SK-N-SH (cell line): ENCODE measurements around the gene UTP18.

Experiments
- CTCF ChIP-seq: fragments of 200-600 bp; sonication (generic); IDR thresholded peaks from 2 replicates; pipeline ENCODE4 v1.6.1; 2017; ENCODE audit warnings: antibody characterized with exemption, mild to moderate bottlenecking, moderate library complexity
- EP300 ChIP-seq, 2 experiments: IDR thresholded peaks; 2 replicates each; pipeline versions ENCODE4 v1.4.0 to v1.6.1; 2012; ENCODE audit warnings: borderline replicate concordance in 1 of 2, low read depth in 1 of 2, low read length in 1 of 2
- EZH2phosphoT487 ChIP-seq: fragments of 200-600 bp; sonication (generic); IDR thresholded peaks from 2 replicates; pipeline ENCODE4 v1.6.1; 2017; ENCODE audit warnings: low read depth, mixed run types, mild to moderate bottlenecking, antibody characterized with exemption, moderate library complexity, borderline replicate concordance
- FOXJ3 ChIP-seq: sonication (generic); formaldehyde crosslinking; IDR thresholded peaks from 2 replicates; pipeline ENCODE4 v1.5.1; 2020; ENCODE audit warnings: mild to moderate bottlenecking, missing genetic modification reagents
- GABPA ChIP-seq: IDR thresholded peaks from 2 replicates; pipeline ENCODE4 v1.4.0; 2012; ENCODE audit warnings: low read depth, mild to moderate bottlenecking
- GATA2 ChIP-seq: sonication (generic); formaldehyde crosslinking; IDR thresholded peaks from 2 replicates; pipeline ENCODE4 v1.5.0; 2020; ENCODE audit warnings: mild to moderate bottlenecking, missing genetic modification reagents
- RAD21 ChIP-seq: IDR thresholded peaks from 2 replicates; pipeline ENCODE4 v1.6.1; 2012; ENCODE audit warnings: mild to moderate bottlenecking, low read length
- RCOR1 ChIP-seq: fragments of 150-350 bp; IDR thresholded peaks from 2 replicates; pipeline ENCODE4 v1.6.1; 2017; ENCODE audit warnings: antibody characterized with exemption, low read length
- USF1 ChIP-seq: IDR thresholded peaks from 2 replicates; pipeline ENCODE4 v1.4.0; 2012; ENCODE audit warnings: low read depth, borderline replicate concordance
- YY1 ChIP-seq: IDR thresholded peaks from 2 replicates; pipeline ENCODE4 v1.4.0; 2012; ENCODE audit warnings: low read depth, mild to moderate bottlenecking
- TF ChIP-seq, protein P1 (sequence below): IDR thresholded peaks from 2 replicates; pipeline ENCODE4; 2012
- TF ChIP-seq, protein P2 (sequence below): fragments of 150-350 bp; IDR thresholded peaks from 2 replicates; pipeline ENCODE4 v1.6.1; 2016; ENCODE audit warnings: mild to moderate bottlenecking, low read depth, low read length
- TF ChIP-seq, protein P3 (sequence below): IDR thresholded peaks from 2 replicates; pipeline ENCODE4 v1.4.0; 2012; ENCODE audit warnings: low read depth

- TF ChIP-seq GABPA (no peak), CTCF (no peak), GATA2 (CRISPR knock-in tag) (no peak), EP300 (IDR thresholded peaks at IDR 0.05; ENCODE audit: borderline replicate concordance in 1 of 2, low read depth in 1 of 2, low read length in 1 of 2) (no peak), RCOR1 (no peak), YY1 (no peak), USF1 (no peak), EZH2phosphoT487 (no peak), RAD21 (no peak), FOXJ3 (CRISPR knock-in tag) (no peak)
- TF ChIP-seq, protein P1, sequence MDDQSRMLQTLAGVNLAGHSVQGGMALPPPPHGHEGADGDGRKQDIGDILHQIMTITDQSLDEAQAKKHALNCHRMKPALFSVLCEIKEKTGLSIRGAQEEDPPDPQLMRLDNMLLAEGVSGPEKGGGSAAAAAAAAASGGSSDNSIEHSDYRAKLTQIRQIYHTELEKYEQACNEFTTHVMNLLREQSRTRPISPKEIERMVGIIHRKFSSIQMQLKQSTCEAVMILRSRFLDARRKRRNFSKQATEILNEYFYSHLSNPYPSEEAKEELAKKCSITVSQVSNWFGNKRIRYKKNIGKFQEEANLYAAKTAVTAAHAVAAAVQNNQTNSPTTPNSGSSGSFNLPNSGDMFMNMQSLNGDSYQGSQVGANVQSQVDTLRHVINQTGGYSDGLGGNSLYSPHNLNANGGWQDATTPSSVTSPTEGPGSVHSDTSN, result no peak
- TF ChIP-seq, protein P2, sequence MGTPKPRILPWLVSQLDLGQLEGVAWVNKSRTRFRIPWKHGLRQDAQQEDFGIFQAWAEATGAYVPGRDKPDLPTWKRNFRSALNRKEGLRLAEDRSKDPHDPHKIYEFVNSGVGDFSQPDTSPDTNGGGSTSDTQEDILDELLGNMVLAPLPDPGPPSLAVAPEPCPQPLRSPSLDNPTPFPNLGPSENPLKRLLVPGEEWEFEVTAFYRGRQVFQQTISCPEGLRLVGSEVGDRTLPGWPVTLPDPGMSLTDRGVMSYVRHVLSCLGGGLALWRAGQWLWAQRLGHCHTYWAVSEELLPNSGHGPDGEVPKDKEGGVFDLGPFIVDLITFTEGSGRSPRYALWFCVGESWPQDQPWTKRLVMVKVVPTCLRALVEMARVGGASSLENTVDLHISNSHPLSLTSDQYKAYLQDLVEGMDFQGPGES, result no peak
- TF ChIP-seq, protein P3, sequence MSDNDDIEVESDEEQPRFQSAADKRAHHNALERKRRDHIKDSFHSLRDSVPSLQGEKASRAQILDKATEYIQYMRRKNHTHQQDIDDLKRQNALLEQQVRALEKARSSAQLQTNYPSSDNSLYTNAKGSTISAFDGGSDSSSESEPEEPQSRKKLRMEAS, result no peak
These were observed 10.0 kb upstream of the UTP18 start for GRCh38 chr17:51250314-51250840.
